PFSK-1 (cell line): Measurements from ENCODE around the gene CLIC4.

ENCODE experiments used
- FOXP2 ChIP-seq: optimal IDR thresholded peaks from 2 replicates; pipeline ENCODE3; 2011; ENCODE audit warnings: borderline replicate concordance, control low read depth, inconsistent platforms; ENCODE audit not compliant: insufficient read depth; ENCODE audit errors: extremely low read length, extremely low read depth
- POLR2AphosphoS5 ChIP-seq: IDR thresholded peaks from 2 replicates; pipeline ENCODE4 v1.6.1; 2012; ENCODE audit warnings: low read depth, mild to moderate bottlenecking, control low read depth, low read length, moderate library complexity
- SIN3A ChIP-seq: IDR thresholded peaks from 2 replicates; pipeline ENCODE4 v1.6.1; 2012; ENCODE audit warnings: mild to moderate bottlenecking, low read length, moderate library complexity, borderline replicate concordance; ENCODE audit not compliant: insufficient read depth
- TAF1 ChIP-seq: IDR thresholded peaks from 2 replicates; pipeline ENCODE4 v1.6.1; 2012; ENCODE audit warnings: low read length, control low read depth, borderline replicate concordance; ENCODE audit not compliant: insufficient read depth
- TF ChIP-seq, protein P1 (sequence below), 2 experiments: IDR thresholded peaks; 2 replicates each; pipeline versions ENCODE4 v1.6.1 to v1.8.0; 2011 to 2012; ENCODE audit warnings: low read depth in 2 of 2, low read length in 2 of 2, control low read depth in 1 of 2, inconsistent platforms in 1 of 2, mild to moderate bottlenecking in 1 of 2, moderate library complexity in 1 of 2; ENCODE audit not compliant: insufficient read depth in 1 of 2

CLIC4 gene

DNA sequence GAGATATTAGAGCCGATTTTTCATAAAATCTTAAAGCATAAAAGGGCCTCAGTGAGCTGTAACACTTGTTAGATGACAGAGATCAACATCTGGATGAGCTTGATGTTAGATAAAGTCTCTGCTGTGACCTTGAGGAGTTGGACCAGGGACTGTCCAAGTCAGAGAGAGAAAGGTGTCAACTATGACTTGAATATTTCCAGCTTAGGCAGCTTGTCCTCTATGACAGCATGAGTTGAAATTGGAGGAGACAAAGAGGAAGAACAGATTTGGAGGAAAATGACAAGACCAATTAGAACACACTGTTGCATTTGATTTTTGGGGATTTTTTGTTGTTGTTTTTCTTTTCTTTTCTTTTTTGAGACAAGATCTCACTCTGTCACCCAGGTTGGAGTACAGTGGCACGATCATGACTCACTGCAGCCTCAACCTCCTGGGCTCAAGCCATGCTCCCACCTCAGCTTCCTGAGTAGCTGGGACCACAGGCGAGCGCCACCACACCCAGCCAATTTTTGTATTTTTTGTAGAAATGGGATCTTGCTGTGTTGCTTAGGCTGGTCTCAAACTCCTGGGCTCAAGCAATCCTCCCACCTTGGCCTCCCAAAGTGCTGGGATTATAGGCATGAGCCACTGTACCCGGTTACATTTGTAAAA, 35.3 kb upstream of the CLIC4 start:
- TF ChIP-seq FOXP2 (no peak), TAF1 (no peak), POLR2AphosphoS5 (no peak), SIN3A (no peak)
- TF ChIP-seq, protein P1, sequence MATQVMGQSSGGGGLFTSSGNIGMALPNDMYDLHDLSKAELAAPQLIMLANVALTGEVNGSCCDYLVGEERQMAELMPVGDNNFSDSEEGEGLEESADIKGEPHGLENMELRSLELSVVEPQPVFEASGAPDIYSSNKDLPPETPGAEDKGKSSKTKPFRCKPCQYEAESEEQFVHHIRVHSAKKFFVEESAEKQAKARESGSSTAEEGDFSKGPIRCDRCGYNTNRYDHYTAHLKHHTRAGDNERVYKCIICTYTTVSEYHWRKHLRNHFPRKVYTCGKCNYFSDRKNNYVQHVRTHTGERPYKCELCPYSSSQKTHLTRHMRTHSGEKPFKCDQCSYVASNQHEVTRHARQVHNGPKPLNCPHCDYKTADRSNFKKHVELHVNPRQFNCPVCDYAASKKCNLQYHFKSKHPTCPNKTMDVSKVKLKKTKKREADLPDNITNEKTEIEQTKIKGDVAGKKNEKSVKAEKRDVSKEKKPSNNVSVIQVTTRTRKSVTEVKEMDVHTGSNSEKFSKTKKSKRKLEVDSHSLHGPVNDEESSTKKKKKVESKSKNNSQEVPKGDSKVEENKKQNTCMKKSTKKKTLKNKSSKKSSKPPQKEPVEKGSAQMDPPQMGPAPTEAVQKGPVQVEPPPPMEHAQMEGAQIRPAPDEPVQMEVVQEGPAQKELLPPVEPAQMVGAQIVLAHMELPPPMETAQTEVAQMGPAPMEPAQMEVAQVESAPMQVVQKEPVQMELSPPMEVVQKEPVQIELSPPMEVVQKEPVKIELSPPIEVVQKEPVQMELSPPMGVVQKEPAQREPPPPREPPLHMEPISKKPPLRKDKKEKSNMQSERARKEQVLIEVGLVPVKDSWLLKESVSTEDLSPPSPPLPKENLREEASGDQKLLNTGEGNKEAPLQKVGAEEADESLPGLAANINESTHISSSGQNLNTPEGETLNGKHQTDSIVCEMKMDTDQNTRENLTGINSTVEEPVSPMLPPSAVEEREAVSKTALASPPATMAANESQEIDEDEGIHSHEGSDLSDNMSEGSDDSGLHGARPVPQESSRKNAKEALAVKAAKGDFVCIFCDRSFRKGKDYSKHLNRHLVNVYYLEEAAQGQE (IDR thresholded peaks at IDR 0.05; ENCODE audit: insufficient read depth in 1 of 2, low read depth in 2 of 2, low read length in 2 of 2) = no peak

DNA sequence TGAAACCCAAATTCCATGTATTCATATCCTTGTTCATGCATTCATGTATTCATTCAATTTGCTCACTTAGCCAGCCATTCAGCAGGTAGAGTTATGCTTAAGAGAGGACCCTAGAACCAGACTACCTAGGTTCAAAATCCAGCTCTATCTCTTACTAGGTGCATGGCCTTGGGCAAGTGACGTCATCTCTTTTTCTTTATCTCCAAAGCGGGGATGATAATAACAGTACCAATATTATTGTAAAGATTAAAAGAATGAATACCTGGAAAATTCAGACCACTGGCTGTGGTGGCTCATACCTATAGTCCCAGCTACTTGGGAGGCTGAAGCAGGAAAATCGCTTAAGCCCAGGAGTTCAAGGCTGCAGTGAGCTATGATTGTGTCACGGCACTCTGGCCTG, 33.9 kb upstream of the CLIC4 start:
- TF ChIP-seq FOXP2 (no peak), POLR2AphosphoS5 (no peak), TAF1 (no peak), SIN3A (no peak)
- TF ChIP-seq, protein P1 (IDR thresholded peaks at IDR 0.05; ENCODE audit: insufficient read depth in 1 of 2, low read depth in 2 of 2, low read length in 2 of 2) = no peak

- TF ChIP-seq, protein P1 (IDR thresholded peaks at IDR 0.05; ENCODE audit: insufficient read depth in 1 of 2, low read depth in 2 of 2, low read length in 2 of 2) = no peak
- TF ChIP-seq SIN3A = no peak
- no peak for TF ChIP-seq FOXP2
- no peak for TF ChIP-seq TAF1
- no peak for TF ChIP-seq POLR2AphosphoS5
Measured at GRCh38 chr1:24713176-24713575, 32.1 kb upstream of the CLIC4 start.

DNA sequence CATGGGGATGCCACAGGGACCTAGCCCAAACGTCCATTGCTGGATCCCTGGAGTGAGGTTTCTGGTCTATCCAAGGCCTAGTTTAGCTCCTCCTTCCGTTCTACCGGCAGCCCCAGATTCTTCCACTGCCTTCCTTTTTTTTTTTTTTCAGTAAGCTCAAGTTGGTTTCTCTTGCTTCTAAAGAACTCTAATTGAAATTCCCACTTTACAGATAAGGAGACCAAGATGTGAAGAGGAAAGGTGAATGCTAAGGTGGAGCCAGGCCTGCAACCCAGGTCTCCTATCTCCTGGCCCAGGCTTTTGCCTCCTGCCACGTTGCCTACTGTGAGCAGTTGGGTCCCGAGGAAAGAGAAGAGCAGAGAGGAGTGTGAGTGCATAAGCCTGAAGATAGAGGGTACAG, 31.5 kb upstream of the CLIC4 start:
- TF ChIP-seq FOXP2 = no peak
- no peak for TF ChIP-seq POLR2AphosphoS5
- TF ChIP-seq, protein P1 (IDR thresholded peaks at IDR 0.05; ENCODE audit: insufficient read depth in 1 of 2, low read depth in 2 of 2, low read length in 2 of 2) = no peak
- TF ChIP-seq TAF1 = no peak
- TF ChIP-seq SIN3A = no peak

DNA sequence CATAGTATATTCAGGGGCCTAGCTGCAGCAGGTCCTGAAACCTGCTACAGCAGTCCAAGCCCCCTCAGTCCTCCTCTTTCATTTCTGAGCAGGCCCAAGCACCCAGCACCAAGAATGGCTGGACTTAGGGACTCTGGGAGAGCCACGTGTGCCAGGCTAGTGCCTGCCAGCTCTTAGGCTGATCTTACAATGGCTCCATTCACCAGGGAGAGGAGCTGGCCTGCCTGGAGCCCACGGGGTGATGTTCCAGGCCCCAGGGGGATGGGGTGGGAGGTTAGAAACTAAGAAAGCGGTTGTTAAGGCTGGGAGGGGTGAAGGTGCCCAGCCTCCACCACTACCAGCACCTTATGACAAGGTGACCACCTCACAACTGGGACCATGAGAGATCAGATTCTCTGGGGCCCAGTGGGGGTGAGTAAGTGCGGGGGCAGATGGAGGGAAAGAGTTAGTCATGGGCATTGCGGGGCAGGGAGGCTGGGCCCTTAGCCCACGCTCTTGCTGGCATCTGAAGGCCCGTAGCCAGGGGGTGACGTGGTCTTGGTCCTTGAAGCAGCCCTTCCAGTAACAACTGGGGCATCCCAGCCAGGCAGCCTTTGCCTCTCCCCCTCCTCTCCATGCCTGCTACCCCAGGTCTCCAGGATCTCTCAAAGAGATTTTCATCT, 30.3 kb upstream of the CLIC4 start:
- TF ChIP-seq FOXP2 (no peak), SIN3A (no peak), TAF1 (no peak), POLR2AphosphoS5 (no peak)
- TF ChIP-seq, protein P1 (IDR thresholded peaks at IDR 0.05; ENCODE audit: insufficient read depth in 1 of 2, low read depth in 2 of 2, low read length in 2 of 2) = no peak
